PFSK-1 (cell line): ENCODE results near the gene TK2.

Experiments
- FOXP2 ChIP-seq: optimal IDR thresholded peaks from 2 replicates; pipeline ENCODE3; 2011; ENCODE audit warnings: borderline replicate concordance, control low read depth, inconsistent platforms; ENCODE audit not compliant: insufficient read depth; ENCODE audit errors: extremely low read length, extremely low read depth
- POLR2AphosphoS5 ChIP-seq: IDR thresholded peaks from 2 replicates; pipeline ENCODE4 v1.6.1; 2012; ENCODE audit warnings: low read depth, mild to moderate bottlenecking, control low read depth, low read length, moderate library complexity
- REST ChIP-seq, 2 experiments: IDR thresholded peaks; 2 replicates each; pipeline versions ENCODE4 v1.6.1 to v1.8.0; 2011 to 2012; ENCODE audit warnings: low read depth in 2 of 2, low read length in 2 of 2, control low read depth in 1 of 2, inconsistent platforms in 1 of 2, mild to moderate bottlenecking in 1 of 2, moderate library complexity in 1 of 2; ENCODE audit not compliant: insufficient read depth in 1 of 2
- SIN3A ChIP-seq: IDR thresholded peaks from 2 replicates; pipeline ENCODE4 v1.6.1; 2012; ENCODE audit warnings: mild to moderate bottlenecking, low read length, moderate library complexity, borderline replicate concordance; ENCODE audit not compliant: insufficient read depth
- TAF1 ChIP-seq: IDR thresholded peaks from 2 replicates; pipeline ENCODE4 v1.6.1; 2012; ENCODE audit warnings: low read length, control low read depth, borderline replicate concordance; ENCODE audit not compliant: insufficient read depth

The TK2 gene

GRCh38 chr16:66542396-66542795, 7.5 kb downstream of the TK2 start:
- TF ChIP-seq REST (IDR thresholded peaks at IDR 0.05; ENCODE audit: insufficient read depth in 1 of 2, low read depth in 2 of 2, low read length in 2 of 2) (no peak), TAF1 (no peak), POLR2AphosphoS5 (no peak), SIN3A (no peak), FOXP2 (no peak)

GRCh38 chr16:66541388-66542355, 8.2 kb downstream of the TK2 start:
- TF ChIP-seq POLR2AphosphoS5 = no peak
- TF ChIP-seq FOXP2 = no peak
- TF ChIP-seq REST (IDR thresholded peaks at IDR 0.05; ENCODE audit: insufficient read depth in 1 of 2, low read depth in 2 of 2, low read length in 2 of 2) = no peak
- no peak for TF ChIP-seq SIN3A
- TF ChIP-seq TAF1 = no peak

GRCh38 chr16:66539623-66540469, 10.1 kb downstream of the TK2 start:
- TF ChIP-seq POLR2AphosphoS5 (no peak), FOXP2 (no peak), REST (IDR thresholded peaks at IDR 0.05; ENCODE audit: insufficient read depth in 1 of 2, low read depth in 2 of 2, low read length in 2 of 2) (no peak), TAF1 (no peak)

- no peak for TF ChIP-seq POLR2AphosphoS5
- no peak for TF ChIP-seq FOXP2
- no peak for TF ChIP-seq TAF1
- no peak for TF ChIP-seq REST (IDR thresholded peaks at IDR 0.05; ENCODE audit: insufficient read depth in 1 of 2, low read depth in 2 of 2, low read length in 2 of 2)
- TF ChIP-seq SIN3A = no peak
Observed at GRCh38 chr16:66538910-66539309, 11.0 kb downstream of the TK2 start.
